GM12891 (cell line): ENCODE measurements around the gene DLGAP4.

Source experiments
- POLR2A ChIP-seq: IDR thresholded peaks from 2 replicates; pipeline ENCODE4 v1.6.1; 2011; ENCODE audit warnings: low read depth, low read length, control low read depth
- POLR2AphosphoS5 ChIP-seq: IDR thresholded peaks from 2 replicates; pipeline ENCODE4 v1.6.1; 2011; ENCODE audit warnings: low read depth, low read length, control low read depth
- TAF1 ChIP-seq: IDR thresholded peaks from 2 replicates; pipeline ENCODE4 v1.6.1; 2011; ENCODE audit warnings: low read depth, low read length, control low read depth

DNA sequence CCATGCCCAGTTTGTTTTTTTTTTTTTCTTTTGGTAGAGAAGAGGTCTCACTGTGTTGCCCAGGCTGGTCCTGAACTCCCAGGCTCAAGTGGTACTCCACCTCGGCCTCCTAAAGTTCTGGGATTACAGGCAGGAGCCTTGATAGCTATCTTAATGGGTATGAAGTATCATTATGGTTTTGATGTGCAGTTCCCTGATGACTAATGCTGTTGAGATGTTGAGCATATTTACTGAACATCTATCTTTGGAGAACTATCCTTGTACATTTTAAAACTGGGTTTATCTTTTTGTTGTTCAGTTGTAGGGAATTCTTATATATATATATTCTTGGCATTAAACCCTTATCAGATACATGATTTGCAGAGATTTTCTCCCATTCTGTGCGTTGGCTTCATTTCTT, 213.8 kb downstream of the DLGAP4 start:
- no peak for TF ChIP-seq POLR2A
- TF ChIP-seq TAF1, result no peak
- no peak for TF ChIP-seq POLR2AphosphoS5
